ENCODE results near the gene C4orf50. TPM values are rescaled to one million over a fixed set of nuclear protein-coding genes. Genes with fewer than 3 reads are reported as not detected.

C4orf50 gene
- total and polyA plus RNA-seq, 8 donors = 0.01 to 0.10 (median 0.01) TPM; not detected in 1

DNA sequence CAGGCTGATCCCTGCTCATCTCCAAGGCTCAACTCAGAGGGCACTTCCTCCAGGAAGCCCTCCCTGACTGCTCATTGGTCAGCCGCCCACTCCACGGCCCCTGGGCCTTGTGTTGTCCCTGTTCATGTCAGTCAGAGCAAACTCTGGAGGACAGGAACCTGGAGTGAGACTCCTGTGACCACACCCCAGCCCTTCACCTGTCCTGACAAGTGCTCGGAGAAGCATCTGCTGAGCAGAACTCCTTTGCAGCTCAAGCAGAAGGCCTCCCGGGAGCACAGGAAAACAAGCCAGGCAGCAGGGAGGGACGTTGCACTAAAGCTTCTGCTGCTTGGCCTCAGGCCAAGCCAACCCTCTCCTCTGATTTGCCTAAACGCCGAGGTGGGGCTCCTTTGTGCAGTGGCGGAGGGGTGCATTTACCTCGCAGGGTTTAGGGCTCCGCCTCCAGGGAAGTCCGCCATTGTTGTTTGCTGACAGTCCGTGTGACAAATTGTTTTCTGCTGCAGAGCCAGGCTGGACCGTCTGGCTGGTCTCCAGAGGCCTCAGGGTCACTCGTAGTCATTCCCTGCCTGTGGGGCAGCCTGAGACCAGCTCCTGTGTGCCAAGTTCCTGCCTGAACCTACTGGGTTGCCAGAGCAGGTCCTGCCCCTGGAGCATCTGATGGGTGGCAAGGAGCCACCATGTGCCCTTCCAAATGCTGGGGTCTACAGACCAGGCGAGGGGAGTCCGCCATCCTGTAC lies 61.8 kb downstream of the C4orf50 start:
- ATAC-seq (peak; percentile 53), DNase-seq (peak in 1 of 4 donors; percentile 68)
- H3K27ac ChIP-seq = no peak overlapping the region
- H3K4me3 ChIP-seq = no peak overlapping the region
- no peak for TF ChIP-seq CTCF (IDR thresholded peaks at IDR 0.05)
- intact Hi-C loops (cut with DNase I) = no loop called here
- H3K36me3 ChIP-seq = no peaks in the 10 kb centered on the region
- H3K4me1 ChIP-seq = peaks cover 0 to 9% of the 10 kb centered on the region in 2 donors
- H3K27me3 ChIP-seq = peaks cover 0 to 39% of the 10 kb centered on the region in 2 donors
- H3K9me3 ChIP-seq = no peaks in the 10 kb centered on the region

DNA sequence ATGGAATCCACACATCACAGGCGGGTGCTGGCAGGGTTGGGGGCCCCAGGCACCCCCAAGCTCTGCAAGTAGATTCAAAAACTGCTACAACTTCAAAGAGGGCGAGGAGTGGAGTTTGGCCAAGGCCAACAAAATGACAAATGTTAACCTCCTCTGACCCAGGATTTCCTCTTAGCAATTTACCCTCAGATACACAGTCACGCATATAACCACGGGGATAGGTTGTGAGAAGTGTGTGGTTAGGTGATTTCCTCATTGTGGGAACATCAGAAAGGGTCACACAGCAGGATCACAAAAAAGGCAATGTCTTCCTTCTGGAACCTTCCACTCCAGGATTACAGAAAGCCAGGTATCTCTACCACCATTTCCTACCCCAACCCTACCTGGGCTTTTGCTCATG lies 62.4 kb downstream of the C4orf50 start:
- Histone ChIP-seq H3K27ac (no peak overlapping the region), H3K27me3 (peaks cover 0 to 39% of the 10 kb centered on the region in 2 donors), H3K4me1 (peaks cover 0 to 9% of the 10 kb centered on the region in 2 donors), H3K9me3 (no peaks in the 10 kb centered on the region), H3K36me3 (no peaks in the 10 kb centered on the region), H3K4me3 (no peak overlapping the region)
- intact Hi-C loops (cut with DNase I) = no loop called here
- TF ChIP-seq CTCF (IDR thresholded peaks at IDR 0.05) = no peak
- ATAC-seq (no peak), DNase-seq (no peak)

GRCh38 chr4:5955201-5955821 lies 62.9 kb downstream of the C4orf50 start:
- Histone ChIP-seq H3K9me3 (no peaks in the 10 kb centered on the region), H3K4me3 (no peak overlapping the region), H3K36me3 (no peaks in the 10 kb centered on the region), H3K27me3 (peaks cover 0 to 39% of the 10 kb centered on the region in 2 donors), H3K27ac (no peak overlapping the region), H3K4me1 (peaks cover 0 to 9% of the 10 kb centered on the region in 2 donors)
- no peak for TF ChIP-seq CTCF (IDR thresholded peaks at IDR 0.05)
- intact Hi-C loops (cut with DNase I) = no loop called here
- peak in 1 of 4 donors; percentile 30 for DNase-seq
- ATAC-seq = no peak

DNA sequence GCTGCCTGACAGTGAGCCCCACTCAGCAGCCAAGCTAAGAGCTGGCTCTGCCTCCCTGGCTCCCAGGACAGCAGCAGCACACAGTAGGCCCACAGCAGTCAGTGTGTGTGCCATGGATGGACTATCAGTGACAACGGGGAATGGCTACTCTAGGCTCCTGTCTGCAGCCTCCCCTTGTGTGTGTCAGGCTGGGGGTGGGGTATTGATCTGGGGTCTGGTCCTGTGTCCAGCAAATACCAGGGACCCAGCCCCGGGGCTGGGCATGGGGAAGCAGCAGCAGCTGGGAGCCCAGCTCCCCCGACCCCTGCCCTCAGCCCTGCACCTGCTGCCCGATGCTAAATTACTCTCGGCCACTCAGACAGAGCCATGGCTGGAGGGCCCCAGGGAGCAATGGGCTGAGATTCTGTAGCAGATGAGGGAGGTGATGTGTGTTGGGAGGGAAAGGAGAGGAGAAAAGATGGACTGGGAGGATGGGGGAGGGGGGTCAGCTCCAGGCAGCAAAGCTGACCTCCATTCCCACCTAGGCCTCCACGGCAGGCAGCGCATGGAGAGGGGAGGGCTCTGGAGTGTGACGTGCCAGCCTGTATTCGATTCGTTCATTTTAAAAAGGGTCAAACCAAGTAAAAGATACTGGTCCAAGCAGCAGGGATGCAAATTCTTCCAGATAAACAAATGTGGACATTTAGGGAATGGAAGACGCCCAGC lies 64.0 kb downstream of the C4orf50 start:
- peaks cover 0 to 39% of the 10 kb centered on the region in 2 donors for H3K27me3 ChIP-seq
- ATAC-seq (no peak), DNase-seq (no peak)
- H3K27ac ChIP-seq = no peak overlapping the region
- peaks cover 0 to 9% of the 10 kb centered on the region in 2 donors for H3K4me1 ChIP-seq
- no peak for TF ChIP-seq CTCF (IDR thresholded peaks at IDR 0.05)
- H3K9me3 ChIP-seq = no peaks in the 10 kb centered on the region
- intact Hi-C loops (cut with DNase I) = no loop called here
- no peaks in the 10 kb centered on the region for H3K36me3 ChIP-seq
- H3K4me3 ChIP-seq = no peak overlapping the region
